MM.1S (cell line): ENCODE measurements around the gene CNKSR3.

Source experiments
- CTCF ChIP-seq: fragments of 300-600 bp; sonication (generic); IDR thresholded peaks from 2 replicates; pipeline ENCODE4 v1.5.1; 2016; ENCODE audit warnings: antibody characterized with exemption, low read length, mixed read lengths
- EZH2 ChIP-seq: fragments of 300-600 bp; sonication (generic); optimal IDR thresholded peaks from 2 replicates; pipeline ENCODE3; 2017; ENCODE audit warnings: low read depth, mild to moderate bottlenecking, antibody characterized with exemption, low read length, mixed read lengths
- EZH2phosphoT487 ChIP-seq: fragments of 300-600 bp; sonication (generic); IDR thresholded peaks from 2 replicates; pipeline ENCODE4 v1.6.1; 2018; ENCODE audit warnings: antibody characterized with exemption, low read length

GRCh38 chr6:154488802-154489437, 21.6 kb downstream of the CNKSR3 start:
- TF ChIP-seq CTCF (no peak), EZH2 (no peak), EZH2phosphoT487 (no peak)
